ENCODE data around the gene MTG2.

DNA sequence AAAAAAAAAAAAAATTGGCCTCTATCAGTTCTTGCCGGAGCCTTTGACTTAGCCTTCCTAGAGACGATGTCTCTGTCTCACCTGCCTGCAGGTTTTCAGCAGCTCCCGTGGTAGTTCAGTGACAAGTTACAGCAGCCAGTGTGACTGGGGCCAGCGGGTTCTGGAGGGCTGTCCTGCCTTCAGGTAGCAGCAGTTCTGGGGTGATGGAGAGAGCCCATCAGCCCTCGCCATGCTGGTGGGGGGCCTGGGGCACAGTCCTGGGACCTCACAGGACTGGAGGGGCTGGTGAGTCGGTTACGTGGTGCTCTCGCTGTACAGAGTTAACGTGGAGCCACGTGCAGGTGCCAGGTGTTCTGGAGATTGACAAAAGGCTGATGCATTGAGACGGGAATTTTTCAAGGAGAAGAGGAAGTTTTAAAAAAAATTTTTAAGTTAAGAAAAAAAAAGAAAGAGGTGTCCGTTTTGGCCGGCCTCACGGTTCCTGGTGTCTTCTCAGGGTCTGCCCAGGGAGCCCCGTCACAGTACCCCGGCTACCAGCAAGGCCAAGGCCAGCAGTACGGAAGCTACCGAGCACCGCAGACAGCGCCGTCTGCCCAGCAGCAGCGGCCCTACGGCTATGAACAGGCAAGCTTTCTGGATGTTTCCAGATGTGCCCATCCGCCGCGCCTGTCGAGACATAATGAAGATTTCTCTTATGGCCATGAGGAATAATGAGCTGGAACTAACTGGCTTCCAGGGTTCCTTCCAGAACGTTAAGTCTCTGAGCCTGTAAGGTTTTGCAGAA, 8.6 kb upstream of the MTG2 start:
- TF ChIP-seq ZZZ3 (CRISPR knock-in tag; IDR thresholded peaks at IDR 0.05; ENCODE audit: borderline replicate concordance) (no peak), ETS1 (CRISPR knock-in tag; IDR thresholded peaks at IDR 0.05) (no peak), CTCF (CRISPR knock-in tag; IDR thresholded peaks at IDR 0.05) (no peak), ADNP (CRISPR knock-in tag; IDR thresholded peaks at IDR 0.05) (no peak), HCFC1 (IDR thresholded peaks at IDR 0.05; ENCODE audit: low read depth, low read length) (no peak), BCL6 (CRISPR knock-in tag; IDR thresholded peaks at IDR 0.05) (no peak), ZNF263 (CRISPR knock-in tag; IDR thresholded peaks at IDR 0.05) (no peak), FOXA3 (CRISPR knock-in tag; IDR thresholded peaks at IDR 0.05) (no peak), RCOR2 (CRISPR knock-in tag; IDR thresholded peaks at IDR 0.05) (no peak)

All from HepG2 (cell line).